Bladder microvascular endothelial cell (primary cell): ENCODE measurements around the gene CERCAM. TPM values are rescaled to one million over a fixed set of nuclear protein-coding genes. Genes with fewer than 3 reads are reported as not detected.

Experiments used
- total RNA-seq: library from RNA; depleted of rRNA; stranded (reverse); fragments of >200 nt; gene quantifications from 2 replicates; pipeline ENCODE4 v1.2.3, GENCODE V29; 2014

The CERCAM gene, protein sequence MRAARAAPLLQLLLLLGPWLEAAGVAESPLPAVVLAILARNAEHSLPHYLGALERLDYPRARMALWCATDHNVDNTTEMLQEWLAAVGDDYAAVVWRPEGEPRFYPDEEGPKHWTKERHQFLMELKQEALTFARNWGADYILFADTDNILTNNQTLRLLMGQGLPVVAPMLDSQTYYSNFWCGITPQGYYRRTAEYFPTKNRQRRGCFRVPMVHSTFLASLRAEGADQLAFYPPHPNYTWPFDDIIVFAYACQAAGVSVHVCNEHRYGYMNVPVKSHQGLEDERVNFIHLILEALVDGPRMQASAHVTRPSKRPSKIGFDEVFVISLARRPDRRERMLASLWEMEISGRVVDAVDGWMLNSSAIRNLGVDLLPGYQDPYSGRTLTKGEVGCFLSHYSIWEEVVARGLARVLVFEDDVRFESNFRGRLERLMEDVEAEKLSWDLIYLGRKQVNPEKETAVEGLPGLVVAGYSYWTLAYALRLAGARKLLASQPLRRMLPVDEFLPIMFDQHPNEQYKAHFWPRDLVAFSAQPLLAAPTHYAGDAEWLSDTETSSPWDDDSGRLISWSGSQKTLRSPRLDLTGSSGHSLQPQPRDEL
- 9.6 and 35.7 TPM in 2 replicates for total RNA-seq

DNA sequence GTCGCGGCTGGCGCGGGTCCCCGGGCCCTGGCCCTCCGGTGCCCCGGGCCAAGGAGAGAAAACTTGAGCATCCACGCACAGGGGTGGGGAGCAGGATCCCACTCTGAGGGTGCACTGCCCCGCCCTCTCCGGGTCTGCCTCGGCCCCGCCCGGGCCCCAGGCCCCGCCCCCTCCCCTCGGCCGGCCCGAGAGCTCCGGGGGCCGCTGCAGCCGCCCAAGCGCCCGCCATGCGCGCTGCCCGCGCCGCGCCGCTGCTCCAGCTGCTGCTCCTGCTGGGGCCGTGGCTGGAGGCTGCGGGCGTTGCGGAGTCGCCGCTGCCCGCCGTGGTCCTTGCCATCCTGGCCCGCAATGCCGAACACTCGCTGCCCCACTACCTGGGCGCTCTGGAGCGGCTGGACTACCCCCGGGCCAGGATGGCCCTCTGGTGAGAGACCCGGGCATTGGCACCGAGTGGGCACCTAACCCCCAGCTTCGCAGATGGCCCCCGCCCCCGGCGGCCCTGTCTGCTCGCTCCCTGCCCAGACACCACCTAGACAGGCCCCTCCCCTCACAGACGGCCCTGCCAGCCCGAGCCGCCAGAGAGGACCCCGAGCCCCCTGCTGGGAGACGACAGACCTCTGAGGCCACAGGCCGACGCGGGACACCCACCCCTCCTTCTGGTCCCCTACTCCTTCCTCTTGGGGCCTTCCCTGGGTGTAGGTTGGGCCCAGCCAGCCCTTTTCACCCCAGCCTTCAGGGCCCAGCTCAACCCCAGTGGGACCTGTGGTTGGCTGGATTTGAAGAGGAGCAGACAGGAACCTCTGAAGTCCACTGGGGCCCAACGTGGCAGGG, at the start of gene CERCAM:
CERCAM (plus strand) TSS at position 207 of the 831 bp plus-strand sequence; CDS start at position 228, 21 bp downstream.

DNA sequence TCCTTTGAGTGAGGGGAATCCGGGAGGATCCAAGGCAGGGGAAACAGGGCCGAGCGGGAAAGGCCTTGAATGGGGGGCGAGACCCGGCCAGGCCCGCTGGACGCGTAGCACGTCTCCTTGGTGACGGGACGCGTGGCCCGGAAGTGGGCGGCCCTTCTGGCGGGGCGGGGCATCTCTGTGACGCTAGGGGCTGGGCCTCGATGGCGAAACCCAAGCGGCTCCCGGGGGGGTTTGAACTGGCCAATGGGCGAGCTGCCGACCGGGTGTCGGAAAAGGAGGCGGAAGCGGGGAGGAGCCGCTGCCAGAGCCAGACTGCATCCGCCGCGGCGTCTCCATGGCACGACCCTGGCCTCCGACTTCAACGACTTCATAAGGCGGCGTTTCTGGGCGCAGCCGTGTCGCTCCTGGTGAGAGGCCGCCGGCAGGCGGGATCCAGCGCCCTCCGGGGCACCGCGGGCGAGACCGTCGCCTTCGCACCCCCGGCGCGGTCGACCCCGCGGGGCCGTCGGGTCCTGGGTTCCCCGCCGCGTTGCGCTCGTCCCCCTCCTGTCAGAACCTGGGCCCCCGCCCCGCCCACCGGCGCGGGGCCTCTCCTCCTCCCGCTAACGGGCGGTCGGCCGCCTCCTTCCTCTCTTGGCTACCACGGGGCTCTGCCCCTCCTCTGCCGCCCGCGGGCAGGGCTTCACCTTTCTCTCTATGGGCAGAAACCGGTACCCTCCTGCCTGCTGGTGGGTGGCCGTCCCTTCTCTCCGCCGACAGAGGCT, 35.4 kb downstream of the CERCAM start, which contains the start of gene ODF2:
ODF2 (plus strand) TSS at position 158 of the 764 bp plus-strand sequence; CDS start at position 244, 86 bp downstream.

Other genes starting within 250 kb of the CERCAM start
- 16.4 and 35.4 TPM in 2 replicates for gene CIZ1, start 229.3 kb upstream of the CERCAM start, total RNA-seq
- gene DNM1, start 217.5 kb upstream of the CERCAM start, total RNA-seq = 0.16 and 0.69 TPM in 2 replicates
- gene GOLGA2, start 144.8 kb upstream of the CERCAM start, total RNA-seq = 44.4 and 94.0 TPM in 2 replicates
- gene SWI5, start 144.6 kb upstream of the CERCAM start, total RNA-seq = 20.0 and 24.1 TPM in 2 replicates
- gene TRUB2, start 98.4 kb upstream of the CERCAM start, total RNA-seq = 19.3 and 25.1 TPM in 2 replicates
- gene COQ4, start 98.0 kb upstream of the CERCAM start, total RNA-seq = 16.2 and 22.9 TPM in 2 replicates
- gene SLC27A4, start 80.3 kb upstream of the CERCAM start, total RNA-seq = 24.1 and 37.9 TPM in 2 replicates
- gene URM1, start 49.5 kb upstream of the CERCAM start, total RNA-seq = 37.1 and 85.3 TPM in 2 replicates
- gene ODF2, start 35.1 kb downstream of the CERCAM start, total RNA-seq = 31.2 and 48.5 TPM in 2 replicates
- gene GLE1, start 83.9 kb downstream of the CERCAM start, total RNA-seq = 15.1 and 21.0 TPM in 2 replicates
- gene SPTAN1, start 131.7 kb downstream of the CERCAM start, total RNA-seq = 452 and 679 TPM in 2 replicates
- 50.4 and 67.8 TPM in 2 replicates for gene DYNC2I2, start 236.0 kb downstream of the CERCAM start, total RNA-seq